Posterior vena cava (tissue), 2 donors: ENCODE results near the gene CSNK1G2. TPM values are rescaled to one million over a fixed set of nuclear protein-coding genes. Genes with fewer than 3 reads are reported as not detected.

Source experiments
- DNase-seq: peaks from one replicate; pipeline ENCODE4 v3.0.0-alpha.2; 2020; ENCODE audit warnings: low spot score
- intact Hi-C, 2 donors: fragments of 100-400 bp; cut with DNase I; formaldehyde crosslinking; loops; one replicate each; pipeline versions ENCODE4 v1.14.1 to v1.14.2; 2022 to 2023
- total RNA-seq, 2 donors: library from RNA; stranded (reverse); fragmentation: NEBNext Ultra II Directional; extraction: Animal tissue kit (Norgen Biotek cat#: 25700); gene quantifications; one replicate each; pipeline ENCODE4 v1.2.1, GENCODE V29; 2021
- donor health status: DM: yes; HTN: yes; CAD: no.
- donor health status: DM: yes; HTN: yes; CAD: no.

Gene CSNK1G2
- total RNA-seq, 2 donors from 2014 or later, result 30.2 to 36.9 TPM

DNA sequence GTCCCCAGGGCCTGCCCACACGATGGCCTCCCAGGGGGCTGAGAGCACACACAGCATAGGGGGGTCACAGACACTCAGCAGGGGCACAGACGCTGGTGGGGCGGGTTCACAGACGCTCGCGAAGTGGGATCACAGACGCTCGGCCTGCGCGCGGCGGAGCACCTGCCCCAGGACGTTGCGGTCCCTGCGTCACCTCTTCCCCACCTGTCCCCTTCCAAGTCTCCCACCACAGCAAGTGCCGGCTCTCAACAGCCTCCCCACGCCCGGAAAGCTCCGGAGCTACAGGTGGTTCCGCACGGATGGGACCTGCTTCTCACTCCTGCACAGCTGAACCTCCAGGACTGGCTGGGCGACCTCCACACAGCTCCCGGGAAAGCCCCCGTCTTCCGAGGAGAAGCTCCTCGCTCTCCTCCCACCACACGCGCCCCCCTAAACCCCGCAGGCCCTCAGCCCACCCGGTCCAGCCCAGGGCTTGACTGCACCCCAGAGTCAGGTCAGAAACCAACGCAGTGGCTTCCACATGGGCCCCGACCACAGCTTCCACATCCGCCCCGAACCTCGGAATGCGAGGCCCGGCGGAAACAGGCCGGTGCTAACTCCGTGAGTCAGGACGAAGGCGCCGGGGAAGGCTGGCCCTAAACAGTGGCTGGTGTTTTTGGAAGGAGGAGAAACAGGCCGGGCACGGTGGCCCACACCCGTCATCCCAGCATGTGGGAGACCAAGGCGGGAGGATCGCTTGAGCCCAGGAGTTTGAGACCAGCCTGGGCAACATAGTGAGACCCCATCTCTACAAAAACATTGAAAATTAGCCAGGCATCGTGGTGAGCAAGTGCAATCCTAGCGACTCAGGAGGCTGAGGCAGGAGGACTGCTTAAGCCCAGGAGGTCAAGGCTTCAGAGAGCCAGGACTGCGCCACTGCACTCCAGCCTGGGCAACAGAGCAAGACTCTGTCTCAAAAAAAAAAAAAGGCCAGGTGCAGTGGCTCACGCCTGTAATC, 58.0 kb downstream of the CSNK1G2 start:
- DNase-seq, result no peak
- intact Hi-C loops, result no loop called here

DNA sequence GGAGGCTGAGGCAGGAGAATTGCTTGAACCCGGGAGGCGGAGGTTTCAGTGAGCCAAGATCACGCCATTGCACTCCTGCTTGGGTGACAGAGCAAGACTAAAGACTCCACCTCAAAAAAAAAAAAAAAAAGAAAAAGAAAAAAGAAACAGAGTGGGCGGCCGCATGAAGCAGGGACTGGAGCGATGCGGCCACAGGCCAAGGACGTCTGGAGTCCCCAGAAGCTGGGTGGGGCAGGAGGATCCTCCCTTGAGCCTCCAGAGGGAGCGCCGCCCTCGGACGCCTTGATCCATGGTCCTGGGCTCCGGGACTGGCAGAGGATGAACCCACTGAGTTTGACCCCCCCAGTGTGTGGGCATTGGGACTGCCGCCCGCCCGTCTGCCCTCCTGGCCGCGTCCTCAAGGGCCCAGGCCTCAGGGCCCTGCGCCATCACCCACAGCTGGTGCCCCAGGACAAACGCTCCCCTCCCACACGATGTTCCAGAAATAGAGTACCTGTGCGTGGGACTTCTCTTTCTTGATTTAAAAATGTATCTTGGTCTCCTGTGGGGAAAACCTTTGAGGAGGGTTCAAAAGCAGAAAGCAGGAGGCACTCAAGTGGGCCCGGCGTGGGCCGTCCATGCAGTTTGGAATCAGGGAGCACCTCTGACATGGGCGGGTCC, 59.0 kb downstream of the CSNK1G2 start:
- intact Hi-C loops, result no loop called here

DNA sequence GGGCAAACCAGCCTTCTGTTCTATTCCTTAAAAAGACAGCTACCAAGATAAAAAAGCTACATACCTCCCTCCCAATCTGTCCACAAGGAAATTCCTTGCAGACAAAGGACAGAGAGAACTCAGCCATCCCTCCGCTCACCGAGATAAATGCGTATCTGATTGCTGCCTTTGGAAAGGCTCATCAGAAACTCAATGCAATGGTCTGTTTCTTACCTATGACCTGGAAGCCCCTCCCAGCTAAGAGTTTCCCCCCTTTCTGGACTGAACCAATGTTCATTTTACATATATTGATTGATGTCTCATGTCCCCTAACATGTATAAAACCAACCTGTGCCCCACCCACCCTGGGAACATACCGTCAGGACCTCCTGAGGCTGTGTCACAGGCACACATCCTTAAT, 62.9 kb downstream of the CSNK1G2 start:
- intact Hi-C loops, result no loop called here

More for the DNA sequence above, 59.0 kb downstream of the CSNK1G2 start:
- no peak for DNase-seq

DNA sequence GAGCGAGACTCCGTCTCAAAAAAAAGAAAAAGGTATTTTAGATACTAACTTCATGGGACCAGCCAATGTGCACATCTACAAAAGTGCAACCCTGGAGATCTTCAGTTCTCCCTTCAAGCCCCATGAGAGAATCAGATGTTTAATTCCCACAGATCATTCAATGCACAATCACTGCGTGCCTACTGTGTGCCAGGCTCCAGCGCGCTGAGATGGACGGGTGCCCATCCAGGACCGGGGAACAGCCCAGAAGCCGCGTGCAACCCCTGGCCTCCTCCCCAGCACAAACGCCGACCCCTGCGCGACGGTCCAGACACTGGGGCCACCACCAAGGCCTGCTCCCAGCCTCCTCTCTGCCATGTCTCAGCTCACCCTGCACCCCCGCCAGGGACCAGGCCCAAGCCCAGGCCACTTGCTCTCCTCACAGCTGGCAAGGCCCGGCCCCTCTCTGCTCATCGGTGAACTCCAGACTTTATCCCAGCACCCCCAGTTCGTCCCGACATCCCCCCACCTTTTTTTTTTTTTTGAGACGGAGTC, 69.2 kb downstream of the CSNK1G2 start:
- intact Hi-C loops, result no loop called here

More for the DNA sequence above, 62.9 kb downstream of the CSNK1G2 start:
- no peak for DNase-seq

DNA sequence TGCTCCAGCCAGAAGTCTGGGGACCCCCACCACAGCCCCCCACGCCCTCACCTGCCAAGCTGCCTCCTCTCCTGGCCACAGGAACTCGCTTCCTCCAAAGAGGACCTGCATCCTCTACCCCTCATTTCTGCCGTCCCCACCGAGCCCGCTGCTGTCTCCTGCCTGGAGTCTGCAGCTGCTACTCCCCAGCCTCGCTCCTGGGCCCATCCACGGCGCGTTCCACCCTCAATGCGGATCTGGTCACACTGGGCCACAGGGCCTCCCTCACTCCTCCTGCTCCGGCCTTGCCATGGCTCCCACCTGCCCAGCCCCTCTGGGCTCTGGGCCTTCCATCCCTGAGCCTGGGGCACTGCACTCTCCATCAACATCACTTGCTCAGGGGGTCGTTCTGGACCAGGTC, 70.2 kb downstream of the CSNK1G2 start:
- no peak for DNase-seq
- intact Hi-C loops, result no loop called here

More for the DNA sequence above, 69.2 kb downstream of the CSNK1G2 start:
- DNase-seq, result no peak

DNA sequence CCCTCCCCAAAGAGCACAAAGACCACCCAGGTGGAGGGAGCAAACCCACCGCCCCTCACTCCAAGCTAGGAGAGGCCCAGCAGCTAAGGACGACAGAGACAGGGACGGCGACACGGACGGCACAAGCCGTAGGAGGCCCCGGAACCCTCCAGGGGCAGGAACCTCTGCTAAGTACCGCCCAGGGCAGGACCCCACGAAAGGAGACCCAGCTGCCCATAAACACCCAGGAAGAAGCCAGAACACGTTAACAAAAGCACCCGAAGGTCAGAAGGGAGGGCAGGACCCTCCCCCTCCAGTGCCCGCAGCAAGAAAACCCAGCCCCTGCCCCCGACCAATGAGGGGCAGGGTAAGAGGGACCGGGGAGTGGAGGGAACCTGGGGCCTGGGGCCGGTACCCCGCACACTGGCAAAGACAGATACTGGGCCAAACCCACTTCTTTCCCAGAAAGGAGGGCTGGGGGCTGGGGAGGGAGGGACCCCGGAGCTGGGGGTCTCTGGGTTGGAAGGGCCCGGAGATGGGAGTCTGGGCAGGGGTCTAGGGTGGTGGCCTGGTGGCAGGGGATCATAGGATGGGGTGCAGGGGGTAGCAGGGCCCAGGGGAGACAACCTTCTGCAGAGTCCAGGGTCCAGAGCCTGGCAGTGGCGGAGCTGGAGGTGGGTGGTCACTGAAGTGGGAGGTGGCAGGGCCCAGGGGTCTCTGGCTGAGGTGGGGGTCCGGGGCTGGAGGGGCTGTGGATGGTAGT, 72.1 kb downstream of the CSNK1G2 start:
- no peak for DNase-seq
- intact Hi-C loops, result no loop called here

DNA sequence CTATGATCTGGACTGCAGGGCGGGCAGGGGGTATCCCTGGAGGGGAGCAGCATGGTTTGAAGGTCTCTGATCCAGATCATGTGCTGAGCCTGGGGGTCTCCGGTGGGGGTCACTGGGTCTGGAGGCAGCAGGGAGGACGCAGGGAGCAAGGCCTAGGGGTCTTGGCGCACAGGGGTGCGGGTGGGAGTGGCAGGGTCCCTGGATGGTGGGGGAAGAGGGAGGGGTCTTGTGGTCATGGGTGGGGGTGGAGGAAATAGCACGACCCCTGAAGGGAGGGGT, 72.7 kb downstream of the CSNK1G2 start:
- no peak for DNase-seq
- intact Hi-C loops, result no loop called here

DNA sequence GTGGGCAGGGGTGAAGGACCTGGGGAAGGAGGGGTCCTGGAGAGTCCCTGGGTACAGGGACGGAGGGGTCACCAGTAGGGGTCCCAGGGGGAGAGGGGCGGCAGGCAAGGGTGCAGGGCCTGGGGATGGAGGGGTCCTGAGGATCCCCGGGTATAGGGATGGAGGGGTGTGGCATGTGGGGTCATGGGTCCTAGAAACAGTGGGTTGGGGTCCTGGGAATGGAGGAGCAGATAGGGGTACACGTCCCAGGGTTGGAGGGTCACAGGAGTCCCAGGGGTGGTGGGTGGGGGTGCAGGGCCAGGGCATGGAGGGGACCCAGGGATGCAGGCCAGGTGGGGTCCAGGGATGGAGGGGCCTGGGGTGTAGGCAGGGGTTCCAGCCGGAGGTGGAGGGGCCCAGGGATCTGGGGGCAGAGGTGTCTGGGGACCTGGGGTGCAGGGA, 73.2 kb downstream of the CSNK1G2 start:
- intact Hi-C loops, result no loop called here
- no peak for DNase-seq

DNA sequence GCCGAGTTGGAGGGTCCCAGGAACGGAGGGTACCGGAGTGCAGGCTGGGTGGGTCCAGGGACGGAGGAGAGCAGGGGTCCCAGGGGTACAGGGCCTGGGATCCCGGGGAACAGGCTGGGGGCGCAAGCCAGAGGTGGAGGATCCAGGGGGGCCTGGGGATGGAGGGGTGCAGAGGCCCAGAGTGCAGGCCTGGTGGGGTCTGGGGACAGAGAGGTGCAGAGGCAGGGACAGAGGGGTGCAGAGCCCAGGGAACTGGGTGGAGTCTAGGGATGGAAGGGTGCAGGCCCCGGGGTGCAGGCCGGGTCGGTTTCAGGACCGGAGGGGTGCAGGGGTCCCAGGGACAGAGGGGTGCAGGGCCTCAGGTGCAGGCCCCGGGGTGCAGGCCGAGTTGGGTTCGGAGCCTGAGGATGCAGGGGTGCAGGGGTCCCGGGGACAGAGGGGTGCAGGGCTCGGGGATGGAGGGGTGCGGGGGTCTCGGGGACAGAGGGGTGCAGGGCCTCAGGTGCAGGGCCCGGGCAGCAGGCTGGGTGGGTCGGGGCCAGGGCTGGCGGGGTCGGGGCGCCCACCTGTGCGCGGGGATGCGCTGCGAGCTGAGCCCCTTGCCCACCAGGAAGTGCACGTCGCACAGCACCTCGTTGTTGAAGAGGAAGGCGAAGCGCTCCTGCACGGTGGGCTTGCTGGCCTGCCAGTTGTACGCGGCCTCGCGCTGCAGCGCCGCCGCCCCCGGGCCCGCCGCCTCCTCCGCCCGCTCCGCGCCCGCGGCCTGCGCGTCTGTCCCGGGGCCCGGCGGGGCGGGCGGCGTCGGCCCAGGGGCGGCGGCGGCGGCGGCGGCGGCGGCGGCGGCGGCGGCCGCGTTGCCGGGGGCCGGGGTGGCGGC, 74.0 kb downstream of the CSNK1G2 start:
- DNase-seq, result no peak
- intact Hi-C loops, result loop anchor here in 1 of 2 donors (5.0 kb wide), 1 partner anchor 57 kb away; no protein-coding TSS in a partner anchor

DNA sequence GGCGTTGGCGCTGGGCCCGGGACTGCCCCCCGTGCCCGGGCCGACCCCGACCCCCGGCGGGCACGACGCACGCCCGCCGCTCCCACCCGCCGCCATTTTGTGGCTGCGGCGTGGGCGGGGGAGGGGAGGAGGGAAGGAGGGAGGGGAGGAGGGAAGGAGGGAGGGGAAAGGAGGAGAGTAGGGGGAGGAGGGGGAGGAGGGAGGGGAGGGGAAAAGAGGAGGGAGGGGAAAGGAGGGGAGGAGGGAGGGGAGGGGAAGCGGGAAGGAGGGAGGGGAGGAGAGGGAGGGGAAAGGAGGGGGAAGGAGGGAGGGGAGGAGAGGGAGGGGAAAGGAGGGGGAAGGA, 74.6 kb downstream of the CSNK1G2 start, which contains the start of gene BTBD2:
Gene BTBD2 (minus strand): TSS at position 107 of the 343 bp plus-strand sequence. CDS start 11 bp downstream, at position 96.
- intact Hi-C loops, result loop anchor here in 1 of 2 donors (5.0 kb wide), 1 partner anchor 57 kb away; no protein-coding TSS in a partner anchor
- no peak for DNase-seq

DNA sequence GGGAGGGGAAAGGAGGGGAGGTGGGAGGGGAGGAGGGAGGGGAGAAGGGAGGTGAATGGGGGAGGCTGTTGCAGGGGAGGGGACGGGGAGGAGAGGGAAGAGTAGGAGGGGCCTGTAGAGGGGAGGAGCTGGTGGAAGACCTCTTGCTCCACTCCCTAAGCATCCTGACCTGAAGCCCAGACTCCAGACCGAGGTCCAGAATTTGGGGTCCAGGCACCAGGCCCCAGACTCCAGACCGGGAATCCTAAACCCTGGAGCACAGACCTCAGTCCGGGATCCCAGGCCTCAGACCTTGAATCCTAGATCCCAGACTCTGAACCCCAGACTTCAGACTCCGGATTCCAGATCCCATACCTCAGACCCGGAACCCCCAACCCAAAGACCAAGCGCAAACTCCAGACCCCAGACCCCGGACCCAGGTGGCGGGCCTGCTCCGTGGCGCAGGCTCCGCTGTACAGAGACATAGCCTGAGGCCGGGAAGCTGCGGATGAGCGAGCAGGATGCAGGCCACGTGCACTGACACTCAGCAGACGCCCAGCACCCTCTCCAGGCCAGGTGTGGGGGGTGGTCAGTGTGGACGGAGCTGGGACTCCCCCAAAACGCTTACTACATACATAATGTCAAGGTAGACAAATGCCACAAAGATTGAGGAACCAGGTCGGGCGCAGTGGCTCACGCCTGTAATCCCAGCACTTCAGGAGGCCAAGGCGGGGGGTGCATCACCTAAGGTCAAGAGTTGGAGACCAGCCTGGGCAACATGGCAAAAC, 75.3 kb downstream of the CSNK1G2 start:
- DNase-seq, result peak; percentile 87
- intact Hi-C loops, result loop anchor here in 1 of 2 donors (5.0 kb wide), 1 partner anchor 56 kb away; no protein-coding TSS in a partner anchor

DNA sequence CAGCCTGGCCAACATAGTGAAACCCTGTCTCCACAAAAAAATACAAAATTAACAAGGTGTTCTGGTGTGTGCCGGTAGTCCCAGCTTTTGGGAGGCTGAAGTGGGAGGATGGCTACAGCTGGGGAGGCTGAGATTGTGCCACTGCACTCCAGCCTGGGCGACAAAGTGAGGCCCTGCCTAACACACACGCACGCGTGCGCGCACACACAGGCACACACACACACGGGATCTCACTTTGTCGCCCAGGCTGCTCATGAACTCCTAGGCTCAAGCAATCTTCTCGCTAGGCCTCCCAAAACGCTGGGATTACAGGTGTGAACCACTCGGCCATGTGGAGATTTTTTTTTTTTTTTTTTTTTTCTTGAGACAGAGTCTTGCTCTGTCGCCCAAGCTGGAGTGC, 77.8 kb downstream of the CSNK1G2 start:
- intact Hi-C loops, result loop anchor here in 1 of 2 donors (5.0 kb wide), 1 partner anchor 54 kb away; no protein-coding TSS in a partner anchor
- DNase-seq, result no peak

DNA sequence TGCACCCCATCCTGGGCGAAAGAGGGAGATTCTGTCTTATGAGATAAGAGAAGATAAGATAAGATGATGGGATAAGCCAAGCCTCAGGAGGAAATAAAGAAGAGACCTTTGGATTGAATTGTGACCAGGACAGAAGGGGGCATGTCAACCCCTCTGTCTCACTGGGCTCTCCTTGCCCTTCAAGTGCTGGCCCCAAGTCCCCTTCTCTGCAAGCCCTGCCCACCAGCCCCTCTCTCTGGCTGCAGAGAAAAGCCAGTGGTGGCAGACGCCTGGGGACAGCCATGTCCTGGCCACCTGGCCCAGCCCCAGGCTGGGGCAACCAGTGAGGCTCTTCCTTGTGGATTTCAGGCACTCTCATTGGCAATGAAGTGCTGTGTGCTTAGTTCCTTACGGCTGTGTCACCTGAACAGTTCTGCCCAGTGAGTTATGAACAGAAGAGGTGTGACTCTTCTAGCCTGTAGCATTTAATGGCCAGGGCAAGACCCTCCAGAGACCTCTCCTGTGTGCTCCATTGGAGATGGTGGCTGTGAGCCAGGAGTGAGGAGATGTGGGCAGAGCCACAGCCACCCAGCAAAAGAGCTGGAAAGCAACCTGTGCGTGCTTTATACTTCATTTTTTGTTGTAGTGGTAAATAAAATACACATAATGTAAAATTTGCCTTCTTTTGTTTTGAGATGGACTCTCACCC, 80.6 kb downstream of the CSNK1G2 start:
- DNase-seq, result no peak
- intact Hi-C loops, result loop anchor here in 1 of 2 donors (2.0 to 5.0 kb wide), 2 partner anchors 27 to 41 kb away; no protein-coding TSS in a partner anchor

DNA sequence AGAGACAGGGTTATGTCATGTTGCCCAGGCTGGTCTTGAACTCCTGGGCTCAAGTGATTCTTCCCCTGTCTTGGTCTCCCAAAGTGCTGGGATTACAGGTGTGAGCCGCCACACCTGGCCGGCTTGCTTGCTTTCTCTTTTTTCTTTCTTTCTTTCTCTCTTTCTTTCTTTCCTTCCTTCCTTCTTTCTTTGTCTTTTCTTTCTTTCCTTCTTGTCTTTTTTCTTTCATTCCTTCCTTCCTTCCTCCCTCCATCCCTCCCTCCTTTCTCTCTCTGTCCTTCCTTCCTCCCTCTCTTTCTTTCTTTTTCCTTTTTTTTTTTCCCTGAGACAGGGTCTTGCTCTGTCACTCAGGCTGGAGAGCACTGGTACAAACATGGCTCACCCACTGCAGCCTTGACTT, 81.3 kb downstream of the CSNK1G2 start:
- DNase-seq, result no peak
- intact Hi-C loops, result loop anchor here in 1 of 2 donors (2.0 to 5.0 kb wide), 2 partner anchors 27 to 40 kb away; no protein-coding TSS in a partner anchor

DNA sequence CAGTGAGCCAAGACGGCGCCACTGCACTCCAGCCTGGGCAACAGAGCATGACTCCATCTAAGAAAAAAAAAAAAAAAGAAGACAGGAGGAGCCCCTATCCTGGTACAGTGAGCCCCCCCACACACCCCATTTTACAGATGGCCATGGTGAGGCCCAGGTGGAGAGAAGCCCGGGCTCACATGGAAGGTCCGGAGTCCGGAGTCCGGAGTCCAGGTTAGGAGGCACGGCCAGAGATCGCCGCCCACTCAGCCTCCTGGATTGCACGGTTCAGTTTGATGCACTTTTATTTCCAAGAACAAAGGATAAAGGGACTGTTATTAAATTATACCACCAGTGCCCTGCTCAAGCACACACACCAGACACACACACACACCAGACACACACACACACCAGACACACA, 85.8 kb downstream of the CSNK1G2 start:
- no peak for DNase-seq
- intact Hi-C loops, result no loop called here

DNA sequence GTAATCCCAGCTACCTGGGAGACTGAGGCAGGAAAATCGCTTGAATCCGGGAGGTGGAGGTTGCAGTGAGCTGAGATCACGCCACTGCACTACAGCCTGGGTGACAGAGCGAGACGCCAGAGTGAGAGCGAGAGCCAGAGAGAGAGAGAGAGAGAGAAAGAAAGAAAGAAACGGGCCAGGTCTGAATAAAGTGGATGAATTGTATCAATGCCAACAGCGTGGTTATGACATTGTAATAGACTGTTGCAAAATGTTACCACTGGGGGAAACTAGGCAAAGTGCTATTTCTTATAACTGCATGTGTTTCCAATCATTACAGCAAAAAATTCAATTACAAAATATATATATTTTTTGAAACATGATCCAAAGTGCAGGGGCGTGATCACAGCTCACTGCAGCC, 86.4 kb downstream of the CSNK1G2 start:
- no peak for DNase-seq
- intact Hi-C loops, result no loop called here
